GM12873 (cell line): ENCODE results near the gene SERPINA9.

Experiments
- TF ChIP-seq, protein P1 (sequence below): IDR thresholded peaks from 2 replicates; pipeline ENCODE4 v1.5.1; 2012; ENCODE audit warnings: low read depth, mild to moderate bottlenecking, moderate library complexity, low read length, control low read depth; ENCODE audit not compliant: insufficient read depth; ENCODE audit errors: missing control alignments

SERPINA9 gene

DNA sequence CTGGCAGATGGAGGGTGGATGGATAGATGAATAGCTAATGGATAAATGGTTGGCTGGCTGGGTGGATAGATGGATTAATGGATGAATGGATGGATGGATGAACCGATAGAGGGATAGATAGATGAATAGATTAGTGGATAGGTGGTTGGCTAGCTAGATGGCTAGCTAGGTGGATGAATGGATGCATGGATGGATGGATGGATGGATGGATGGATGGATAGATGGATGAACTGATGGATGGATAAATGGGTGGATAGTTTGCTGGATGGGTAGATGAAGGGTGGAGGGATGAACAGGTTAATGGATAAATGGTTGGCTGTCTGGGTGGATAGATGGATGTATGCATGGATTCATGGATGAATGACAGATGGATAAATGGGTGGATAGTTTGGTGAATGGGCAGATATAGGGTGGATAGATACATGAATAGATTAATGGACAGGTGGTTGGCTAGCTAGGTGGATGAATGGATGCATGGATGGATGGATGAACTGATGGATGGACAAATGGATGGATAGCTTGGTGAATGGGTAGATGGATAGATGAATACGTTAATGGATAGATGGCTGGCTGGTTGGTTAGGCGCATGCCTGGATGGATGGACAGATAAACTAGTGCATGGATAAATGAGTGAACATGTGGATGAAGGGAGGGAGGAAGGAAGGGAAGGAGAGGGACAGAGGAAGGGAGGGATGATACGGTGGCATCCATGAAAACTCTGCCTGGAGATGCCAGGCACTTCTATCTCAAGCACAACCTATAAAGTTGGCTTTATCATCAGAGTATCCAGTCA, 8.1 kb downstream of the SERPINA9 start:
- TF ChIP-seq, protein P1, sequence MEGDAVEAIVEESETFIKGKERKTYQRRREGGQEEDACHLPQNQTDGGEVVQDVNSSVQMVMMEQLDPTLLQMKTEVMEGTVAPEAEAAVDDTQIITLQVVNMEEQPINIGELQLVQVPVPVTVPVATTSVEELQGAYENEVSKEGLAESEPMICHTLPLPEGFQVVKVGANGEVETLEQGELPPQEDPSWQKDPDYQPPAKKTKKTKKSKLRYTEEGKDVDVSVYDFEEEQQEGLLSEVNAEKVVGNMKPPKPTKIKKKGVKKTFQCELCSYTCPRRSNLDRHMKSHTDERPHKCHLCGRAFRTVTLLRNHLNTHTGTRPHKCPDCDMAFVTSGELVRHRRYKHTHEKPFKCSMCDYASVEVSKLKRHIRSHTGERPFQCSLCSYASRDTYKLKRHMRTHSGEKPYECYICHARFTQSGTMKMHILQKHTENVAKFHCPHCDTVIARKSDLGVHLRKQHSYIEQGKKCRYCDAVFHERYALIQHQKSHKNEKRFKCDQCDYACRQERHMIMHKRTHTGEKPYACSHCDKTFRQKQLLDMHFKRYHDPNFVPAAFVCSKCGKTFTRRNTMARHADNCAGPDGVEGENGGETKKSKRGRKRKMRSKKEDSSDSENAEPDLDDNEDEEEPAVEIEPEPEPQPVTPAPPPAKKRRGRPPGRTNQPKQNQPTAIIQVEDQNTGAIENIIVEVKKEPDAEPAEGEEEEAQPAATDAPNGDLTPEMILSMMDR: no peak

DNA sequence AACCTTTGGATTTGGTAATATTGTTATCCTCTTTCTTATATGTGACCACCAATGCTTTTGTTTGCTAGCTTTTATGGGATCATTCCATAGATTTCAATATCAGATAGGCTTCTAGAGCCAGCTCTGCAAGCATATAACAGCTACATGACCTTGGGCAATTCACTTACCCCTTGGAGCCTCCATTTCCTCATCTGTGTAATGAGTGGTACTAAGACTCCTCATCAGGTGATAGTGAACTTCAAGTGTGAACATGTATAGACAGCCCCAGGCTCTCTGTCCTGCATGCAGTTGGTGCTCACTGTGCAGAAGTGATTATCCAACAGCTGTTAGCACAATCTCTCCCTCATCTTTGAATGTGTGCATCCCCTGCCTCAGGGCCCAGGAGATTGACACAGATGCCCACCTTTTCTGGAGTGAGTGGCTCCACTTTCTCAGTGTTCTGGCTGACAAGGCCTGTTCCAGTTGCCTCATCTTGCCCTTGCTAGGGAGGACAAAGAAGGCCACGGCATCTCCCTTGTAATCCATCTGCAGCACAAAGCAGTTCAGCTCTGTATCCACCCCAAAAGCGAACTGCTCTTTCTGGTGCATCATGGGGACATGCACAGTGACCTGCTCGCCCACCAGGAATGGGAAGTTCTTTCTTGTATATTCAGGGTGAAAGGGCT, 9.2 kb downstream of the SERPINA9 start:
- TF ChIP-seq, protein P1: no peak

DNA sequence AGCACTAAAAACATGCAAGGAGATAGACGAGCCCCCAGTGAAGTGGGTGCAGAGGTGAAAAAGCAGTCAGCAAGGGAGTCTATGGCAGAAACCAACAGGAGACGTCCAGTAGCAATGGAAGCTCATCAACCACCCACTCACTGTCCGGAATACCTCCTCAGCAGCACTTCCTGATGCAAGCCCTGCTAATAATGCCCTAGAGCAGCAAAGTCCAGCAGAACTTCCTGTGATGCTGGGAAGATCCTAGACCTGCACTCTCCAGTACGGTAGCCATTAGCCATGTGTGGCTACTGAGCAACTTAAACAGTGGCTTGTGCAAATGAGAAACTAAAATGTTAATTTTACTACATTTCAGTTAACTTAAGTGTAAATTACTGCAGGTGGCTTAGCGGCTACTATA, 11.0 kb downstream of the SERPINA9 start:
- TF ChIP-seq, protein P1: no peak

DNA sequence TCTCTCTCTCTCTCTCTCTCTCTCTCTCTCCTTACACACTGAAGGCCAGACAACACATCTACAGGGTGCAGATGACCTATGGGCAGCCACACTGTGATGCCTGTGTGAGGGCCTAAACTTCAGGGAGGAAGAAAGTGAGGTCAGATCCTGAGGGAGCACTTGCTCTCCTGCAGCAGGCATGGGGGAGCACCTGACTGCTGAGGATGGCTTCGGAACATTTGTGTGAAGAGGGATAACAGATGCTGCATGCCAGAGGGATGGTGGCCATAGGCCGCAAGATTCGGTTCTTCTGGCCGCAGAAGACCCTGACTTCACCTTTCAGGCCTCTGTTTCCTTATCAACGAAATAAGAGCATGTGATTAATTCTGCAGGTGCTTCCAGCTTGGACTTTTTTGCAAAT, 11.7 kb downstream of the SERPINA9 start:
- TF ChIP-seq, protein P1: no peak

DNA sequence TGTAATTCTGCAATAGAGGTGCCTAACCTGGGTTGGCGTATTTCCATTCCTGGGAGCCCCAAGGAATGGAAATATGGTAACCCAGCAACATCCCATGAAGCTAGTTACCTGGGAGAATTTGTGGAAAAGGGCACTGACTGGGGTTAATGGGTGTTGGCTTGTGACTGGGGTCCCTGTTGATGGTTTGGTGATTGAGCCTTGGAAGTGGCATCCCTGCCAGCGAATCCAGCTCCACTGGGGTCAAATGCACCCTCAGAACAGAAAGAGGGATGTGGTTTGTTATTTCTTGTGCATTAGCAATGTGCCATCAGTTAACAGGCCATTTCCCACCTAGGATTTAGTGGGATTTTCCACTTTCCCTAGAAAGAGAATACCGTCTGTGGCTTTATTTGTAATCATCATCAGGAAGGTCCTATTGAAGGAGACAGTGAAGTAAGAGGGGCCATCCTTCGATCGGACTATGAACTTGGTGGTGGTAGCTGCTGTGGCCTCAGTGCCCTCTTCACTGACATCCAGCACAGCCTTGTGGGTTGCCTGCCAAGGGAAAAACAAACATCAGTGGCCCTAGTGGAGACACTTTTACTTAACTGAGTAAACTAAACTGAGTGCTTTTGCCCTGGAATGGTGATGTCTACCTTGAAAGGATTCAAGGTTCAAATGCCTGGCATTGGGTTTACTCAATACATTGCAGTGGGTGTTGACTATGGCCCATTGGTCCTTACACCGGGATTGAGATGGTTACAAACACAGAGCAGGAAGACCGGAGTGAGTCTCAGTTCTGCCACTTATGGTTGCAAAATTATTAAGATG, 13.0 kb downstream of the SERPINA9 start:
- TF ChIP-seq, protein P1: no peak

DNA sequence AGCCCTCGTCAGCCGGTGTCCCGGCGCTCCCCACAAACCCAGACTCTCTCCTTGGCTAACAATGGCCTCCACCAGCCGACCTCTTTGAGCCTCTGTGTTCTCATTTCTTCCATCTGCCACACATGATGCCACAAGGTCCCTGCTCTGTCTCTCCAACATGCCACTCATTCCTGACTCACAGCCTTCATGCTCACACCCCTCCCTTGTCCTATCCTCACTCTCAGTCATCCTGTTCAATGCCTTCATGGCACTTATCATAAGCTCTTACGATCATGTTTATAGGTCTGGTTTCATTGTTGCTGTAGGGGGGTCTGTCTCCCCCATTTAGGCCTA, 13.8 kb downstream of the SERPINA9 start:
- TF ChIP-seq, protein P1: no peak
